T follicular helper cell (primary cell): Measurements from ENCODE around the gene ALPG.
"Not testable (repeated sequence)": the region's sequence is repeated elsewhere in the genome, so short reads cannot be mapped to it uniquely, and the experiment has no call there.

Experiments used
- DNase-seq: peaks from one replicate; pipeline ENCODE4 v3.0.0-alpha.2; 2020; ENCODE audit warnings: low read depth

Gene ALPG

GRCh38 chr2:232377319-232377718 is 29.3 kb upstream of the ALPG start:
- no peak for DNase-seq

- no peak for DNase-seq
Measured at GRCh38 chr2:232377841-232378734, 28.6 kb upstream of the ALPG start.

GRCh38 chr2:232378735-232379151 is 27.9 kb upstream of the ALPG start, which contains the start of gene ALPP:
TSS of gene ALPP (plus strand) at chr2:232378751. CDS start at chr2:232378803, 52 bp downstream.
- not testable (repeated sequence) for DNase-seq

GRCh38 chr2:232379610-232380590 is 26.7 kb upstream of the ALPG start:
- not testable (repeated sequence) for DNase-seq

- DNase-seq = not testable (repeated sequence)
Measured at GRCh38 chr2:232381204-232382031, 25.2 kb upstream of the ALPG start.

- no peak for DNase-seq
Measured at GRCh38 chr2:232382331-232383225, 24.1 kb upstream of the ALPG start.

GRCh38 chr2:232384466-232384865 is 22.2 kb upstream of the ALPG start:
- DNase-seq = no peak

GRCh38 chr2:232385058-232385457 is 21.6 kb upstream of the ALPG start:
- DNase-seq = not testable (repeated sequence)

GRCh38 chr2:232385660-232386489 is 20.8 kb upstream of the ALPG start:
- no peak for DNase-seq

GRCh38 chr2:232386490-232386739 is 20.2 kb upstream of the ALPG start:
- DNase-seq = no peak

GRCh38 chr2:232386740-232387450 is 19.7 kb upstream of the ALPG start:
- no peak for DNase-seq

- no peak for DNase-seq
Measured at GRCh38 chr2:232387451-232388171, 19.0 kb upstream of the ALPG start.

GRCh38 chr2:232388324-232388891 is 18.2 kb upstream of the ALPG start:
- DNase-seq = no peak

- no peak for DNase-seq
Measured at GRCh38 chr2:232389327-232389726, 17.3 kb upstream of the ALPG start.

GRCh38 chr2:232390661-232391060 is 16.0 kb upstream of the ALPG start:
- DNase-seq = no peak

- no peak for DNase-seq
Measured at GRCh38 chr2:232393556-232393955, 13.1 kb upstream of the ALPG start.

GRCh38 chr2:232394431-232394830 is 12.2 kb upstream of the ALPG start:
- DNase-seq = not testable (repeated sequence)

GRCh38 chr2:232395586-232395985 is 11.1 kb upstream of the ALPG start:
- no peak for DNase-seq
